Panc1 (cell line): ENCODE results near the gene ITIH5.

Experiments used
- POLR2AphosphoS5 ChIP-seq: IDR thresholded peaks from 2 replicates; pipeline ENCODE4 v1.6.1; 2012; ENCODE audit warnings: mild to moderate bottlenecking, low read depth, low read length, moderate library complexity
- SIN3A ChIP-seq: IDR thresholded peaks from 2 replicates; pipeline ENCODE4 v1.6.1; 2012; ENCODE audit warnings: low read depth, mild to moderate bottlenecking, low read length, moderate library complexity, borderline replicate concordance; ENCODE audit not compliant: insufficient read depth
- TCF7L2 ChIP-seq: IDR thresholded peaks from 2 replicates; pipeline ENCODE4 v1.6.1; 2011; ENCODE audit warnings: mild to moderate bottlenecking, low read depth, low read length, inconsistent platforms
- TF ChIP-seq, protein P1 (sequence below): fragments of 450-650 bp; IDR thresholded peaks from 2 replicates; pipeline ENCODE4 v1.5.1; 2017; ENCODE audit warnings: mild to moderate bottlenecking

DNA sequence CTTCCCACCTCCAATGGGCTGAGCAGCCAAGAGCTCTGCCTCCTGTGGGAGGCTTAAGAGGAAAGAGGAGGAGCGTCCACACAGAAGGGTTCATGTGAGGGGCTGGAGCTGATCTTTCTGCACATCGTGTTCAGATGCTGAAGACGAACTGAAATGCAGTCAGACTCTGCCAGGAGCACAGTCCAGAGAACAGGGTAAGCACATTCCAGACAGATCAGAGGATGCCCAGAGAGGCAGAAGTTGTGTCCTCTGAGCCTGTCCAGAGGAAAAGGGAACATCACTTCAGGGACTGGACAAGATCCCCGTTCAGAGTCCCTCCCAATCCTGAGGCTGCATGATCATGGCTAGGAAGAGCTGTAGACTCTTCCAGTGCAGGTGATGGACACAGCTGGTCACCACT lies 72.9 kb downstream of the ITIH5 start:
- no peak for TF ChIP-seq POLR2AphosphoS5
- TF ChIP-seq, protein P1, sequence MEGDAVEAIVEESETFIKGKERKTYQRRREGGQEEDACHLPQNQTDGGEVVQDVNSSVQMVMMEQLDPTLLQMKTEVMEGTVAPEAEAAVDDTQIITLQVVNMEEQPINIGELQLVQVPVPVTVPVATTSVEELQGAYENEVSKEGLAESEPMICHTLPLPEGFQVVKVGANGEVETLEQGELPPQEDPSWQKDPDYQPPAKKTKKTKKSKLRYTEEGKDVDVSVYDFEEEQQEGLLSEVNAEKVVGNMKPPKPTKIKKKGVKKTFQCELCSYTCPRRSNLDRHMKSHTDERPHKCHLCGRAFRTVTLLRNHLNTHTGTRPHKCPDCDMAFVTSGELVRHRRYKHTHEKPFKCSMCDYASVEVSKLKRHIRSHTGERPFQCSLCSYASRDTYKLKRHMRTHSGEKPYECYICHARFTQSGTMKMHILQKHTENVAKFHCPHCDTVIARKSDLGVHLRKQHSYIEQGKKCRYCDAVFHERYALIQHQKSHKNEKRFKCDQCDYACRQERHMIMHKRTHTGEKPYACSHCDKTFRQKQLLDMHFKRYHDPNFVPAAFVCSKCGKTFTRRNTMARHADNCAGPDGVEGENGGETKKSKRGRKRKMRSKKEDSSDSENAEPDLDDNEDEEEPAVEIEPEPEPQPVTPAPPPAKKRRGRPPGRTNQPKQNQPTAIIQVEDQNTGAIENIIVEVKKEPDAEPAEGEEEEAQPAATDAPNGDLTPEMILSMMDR = no peak
- TF ChIP-seq SIN3A = no peak
- TF ChIP-seq TCF7L2 = no peak
